ENCODE data around the gene SLFN12.

- TF ChIP-seq CTCF (IDR thresholded peaks at IDR 0.05) = no peak
- TF ChIP-seq EZH2phosphoT487 (IDR thresholded peaks at IDR 0.05) = no peak
- TF ChIP-seq EZH2 (IDR thresholded peaks at IDR 0.05) = peak; percentile 63
These were observed 28.1 kb upstream of the SLFN12 start for GRCh38 chr17:35460354-35460851.
